Thymus (tissue), 11 donors: Measurements from ENCODE around the gene GRM1. TPM values are rescaled to one million over a fixed set of nuclear protein-coding genes. Genes with fewer than 3 reads are reported as not detected.

Experiments
- DNase-seq, 9 donors: peaks; one replicate each; pipeline ENCODE4 v3.0.0-alpha.2; 2013; ENCODE audit warnings: low spot score in 9 of 9, low read depth in 6 of 9, missing footprints in 1 of 9
- H3K27ac ChIP-seq, 2 donors: one replicate each; pipeline ENCODE4 v1.5.1; 2013; ENCODE audit warnings: control low read depth in 1 of 2, low read depth in 1 of 2, low read length in 1 of 2, mild to moderate bottlenecking in 1 of 2, moderate library complexity in 1 of 2
- H3K27me3 ChIP-seq, 2 donors: one replicate each; pipeline ENCODE4 v1.5.1; 2013; ENCODE audit warnings: low read length in 1 of 2; ENCODE audit not compliant: control insufficient read depth in 2 of 2, insufficient read depth in 1 of 2
- H3K36me3 ChIP-seq, 2 donors: one replicate each; pipeline ENCODE4 v1.5.1; 2013; ENCODE audit warnings: low read length in 1 of 2, mild to moderate bottlenecking in 1 of 2, moderate library complexity in 1 of 2; ENCODE audit not compliant: control insufficient read depth in 2 of 2, insufficient read depth in 2 of 2
- H3K4me1 ChIP-seq, 2 donors: one replicate each; pipeline ENCODE4 v1.5.1; 2013; ENCODE audit warnings: low read length in 2 of 2; ENCODE audit not compliant: control insufficient read depth in 2 of 2, insufficient read depth in 2 of 2
- H3K4me3 ChIP-seq, 2 donors: one replicate each; pipeline ENCODE4 v1.5.1; 2013; ENCODE audit warnings: low read length in 2 of 2, control low read depth in 1 of 2, mild to moderate bottlenecking in 1 of 2
- H3K9me3 ChIP-seq, 2 donors: one replicate each; pipeline ENCODE4 v1.5.1; 2013; ENCODE audit warnings: low read length in 1 of 2, mild to moderate bottlenecking in 1 of 2; ENCODE audit not compliant: control insufficient read depth in 2 of 2, insufficient read depth in 1 of 2
- WGBS: extraction: QIAGEN DNeasy Blood & Tissue Kit; methylation state at CpG from one replicate; pipeline ENCODE4 v1.1.7; 2013; 5-methylcytosine and 5-hydroxymethylcytosine counted together
- polyA plus RNA-seq: library from polyadenylated mRNA; stranded (reverse); fragments of 200-250 nt; gene quantifications from one replicate; pipeline ENCODE4 v1.2.3, GENCODE V29; 2013
- total RNA-seq: library from RNA; stranded (reverse); fragments of 120-200 nt; gene quantifications from one replicate; pipeline ENCODE4 v1.2.4, GENCODE V29; 2013
- donor health status: healthy.

The GRM1 gene
- total and polyA plus RNA-seq, 2 donors, result under 0.01 to 0.05 TPM

DNA sequence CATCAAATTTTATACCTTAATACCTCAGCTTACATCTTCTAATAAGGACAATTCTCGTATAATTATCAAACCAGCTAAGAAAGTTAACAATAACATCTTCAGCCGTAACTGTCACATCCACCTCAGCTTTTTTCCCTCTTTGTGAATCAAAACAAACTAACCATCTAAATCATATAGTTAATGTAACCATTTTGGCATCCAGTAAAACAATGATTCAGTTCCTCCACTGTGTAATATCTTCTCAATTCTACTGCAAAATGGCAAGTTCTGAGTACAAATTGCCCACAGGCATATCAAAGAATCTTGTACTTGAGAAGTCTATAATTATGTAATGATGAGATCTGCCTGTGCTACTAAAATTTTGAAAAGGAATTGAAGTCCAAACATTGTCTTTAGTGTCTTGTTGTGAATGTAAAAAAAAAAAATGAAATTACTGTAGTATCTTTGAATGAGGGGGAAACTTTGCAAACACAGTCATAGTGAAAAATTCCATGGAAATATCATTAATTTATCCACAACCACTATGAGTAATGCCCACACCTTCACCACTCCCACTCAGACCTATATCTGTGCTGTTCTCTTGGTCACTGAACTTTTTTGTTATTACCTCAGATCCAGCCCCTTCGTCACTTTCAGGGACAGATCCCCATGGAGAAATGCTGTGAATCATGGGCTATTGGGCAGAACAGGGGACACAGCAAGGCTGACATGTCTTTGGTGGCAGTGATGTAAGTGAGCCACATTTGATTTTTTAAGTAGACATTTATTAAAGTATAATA, 336.1 kb downstream of the GRM1 start:
- no peaks in the 10 kb centered on the region for H3K27me3 ChIP-seq
- H3K4me1 ChIP-seq, result no peaks in the 10 kb centered on the region
- no peak overlapping the region for H3K27ac ChIP-seq
- no peaks in the 10 kb centered on the region for H3K36me3 ChIP-seq
- WGBS, result 93% methylated on average over 3 of the region's 3 CpGs
- H3K9me3 ChIP-seq, result no peaks in the 10 kb centered on the region
- no peak overlapping the region for H3K4me3 ChIP-seq
- no peak for DNase-seq

- no peak for DNase-seq
- Histone ChIP-seq H3K27me3 (no peaks in the 10 kb centered on the region), H3K27ac (no peak overlapping the region), H3K36me3 (no peaks in the 10 kb centered on the region), H3K4me1 (no peaks in the 10 kb centered on the region), H3K9me3 (no peaks in the 10 kb centered on the region), H3K4me3 (no peak overlapping the region)
- WGBS, result 93% methylated on average over 1 of the region's 1 CpG
Observed at GRCh38 chr6:146367061-146367460, 338.2 kb downstream of the GRM1 start.

- 95% methylated on average over 1 of the region's 1 CpG for WGBS
- DNase-seq, result no peak
- H3K27ac ChIP-seq, result no peak overlapping the region
- H3K36me3 ChIP-seq, result no peaks in the 10 kb centered on the region
- H3K27me3 ChIP-seq, result no peaks in the 10 kb centered on the region
- H3K4me3 ChIP-seq, result no peak overlapping the region
- no peaks in the 10 kb centered on the region for H3K9me3 ChIP-seq
- H3K4me1 ChIP-seq, result no peaks in the 10 kb centered on the region
Observed at GRCh38 chr6:146369866-146370265, 341.0 kb downstream of the GRM1 start.

DNA sequence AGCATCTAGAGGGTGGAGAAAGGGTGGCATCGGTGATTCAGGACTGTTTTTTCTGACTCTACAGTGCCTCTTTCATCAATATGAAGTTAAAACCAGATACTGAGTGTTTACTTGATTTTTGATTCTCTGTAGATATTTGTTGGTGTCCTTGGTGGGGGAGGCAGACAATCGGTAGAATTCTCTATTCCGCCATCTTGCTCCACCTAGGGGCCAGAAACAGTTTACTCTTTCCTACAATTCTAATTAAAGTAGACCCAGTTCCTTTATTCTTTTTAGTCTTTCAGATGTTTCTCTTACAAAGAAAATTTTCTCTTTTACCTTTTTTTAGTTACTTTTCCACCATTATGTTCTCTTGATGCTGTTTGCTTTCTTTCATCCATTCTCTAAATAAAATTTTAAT, 352.6 kb downstream of the GRM1 start:
- H3K9me3 ChIP-seq, result peaks cover 0 to 8% of the 10 kb centered on the region in 2 donors
- no peaks in the 10 kb centered on the region for H3K36me3 ChIP-seq
- no peak overlapping the region for H3K27ac ChIP-seq
- DNase-seq, result no peak
- H3K4me3 ChIP-seq, result no peak overlapping the region
- WGBS, result 88% methylated on average over 3 of the region's 3 CpGs
- H3K4me1 ChIP-seq, result no peaks in the 10 kb centered on the region
- no peaks in the 10 kb centered on the region for H3K27me3 ChIP-seq

DNA sequence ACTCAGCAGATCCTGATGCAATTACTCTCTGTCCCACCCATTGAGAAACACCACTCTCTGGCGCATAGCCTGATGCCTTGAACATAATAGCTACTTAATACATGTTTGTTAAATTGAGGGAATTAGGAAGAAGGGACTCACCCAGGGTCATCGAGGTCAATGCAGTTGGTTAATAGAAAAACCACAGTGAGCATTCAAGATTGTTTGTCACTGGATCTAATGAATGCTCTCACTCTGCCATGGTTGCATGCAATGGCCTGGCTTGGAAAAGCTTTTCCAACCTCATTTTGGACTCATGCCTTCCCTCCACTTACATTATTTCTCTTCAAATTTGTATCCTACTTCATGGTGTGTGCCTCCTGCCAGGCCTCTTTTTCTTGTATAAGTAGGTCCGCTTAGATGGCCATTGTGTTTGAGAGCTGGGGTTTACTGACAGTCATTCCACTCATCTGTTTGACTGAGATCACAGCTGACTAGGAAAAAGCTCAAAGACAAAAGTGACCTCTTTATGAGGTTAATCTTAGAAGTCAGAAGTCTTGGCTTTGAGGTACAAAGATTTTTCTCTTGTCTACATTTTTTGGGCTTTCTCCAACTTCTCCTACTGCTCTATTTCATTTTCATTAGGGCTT, 360.0 kb downstream of the GRM1 start:
- Histone ChIP-seq H3K4me3 (no peak overlapping the region), H3K9me3 (no peaks in the 10 kb centered on the region), H3K27ac (no peak overlapping the region), H3K36me3 (no peaks in the 10 kb centered on the region), H3K27me3 (no peaks in the 10 kb centered on the region), H3K4me1 (no peaks in the 10 kb centered on the region)
- DNase-seq, result no peak
- 90% methylated on average over 3 of the region's 3 CpGs for WGBS

- Histone ChIP-seq H3K4me1 (no peaks in the 10 kb centered on the region), H3K4me3 (no peak overlapping the region), H3K27me3 (no peaks in the 10 kb centered on the region), H3K36me3 (no peaks in the 10 kb centered on the region), H3K9me3 (no peaks in the 10 kb centered on the region), H3K27ac (no peak overlapping the region)
- WGBS, result 95% methylated on average over 4 of the region's 4 CpGs
- no peak for DNase-seq
Observed at GRCh38 chr6:146389740-146390139, 360.9 kb downstream of the GRM1 start.

- no peak overlapping the region for H3K4me3 ChIP-seq
- H3K36me3 ChIP-seq, result no peaks in the 10 kb centered on the region
- no peaks in the 10 kb centered on the region for H3K27me3 ChIP-seq
- no peaks in the 10 kb centered on the region for H3K4me1 ChIP-seq
- no peaks in the 10 kb centered on the region for H3K9me3 ChIP-seq
- H3K27ac ChIP-seq, result no peak overlapping the region
- DNase-seq, result no peak
- WGBS, result 98% methylated on average over 1 of the region's 1 CpG
Observed at GRCh38 chr6:146397638-146398037, 368.8 kb downstream of the GRM1 start.

- WGBS, result 97% methylated on average over 3 of the region's 3 CpGs
- H3K27ac ChIP-seq, result no peak overlapping the region
- H3K4me1 ChIP-seq, result no peaks in the 10 kb centered on the region
- H3K27me3 ChIP-seq, result no peaks in the 10 kb centered on the region
- no peak for DNase-seq
- no peak overlapping the region for H3K4me3 ChIP-seq
- H3K9me3 ChIP-seq, result no peaks in the 10 kb centered on the region
- H3K36me3 ChIP-seq, result no peaks in the 10 kb centered on the region
Observed at GRCh38 chr6:146402476-146402875, 373.6 kb downstream of the GRM1 start.

DNA sequence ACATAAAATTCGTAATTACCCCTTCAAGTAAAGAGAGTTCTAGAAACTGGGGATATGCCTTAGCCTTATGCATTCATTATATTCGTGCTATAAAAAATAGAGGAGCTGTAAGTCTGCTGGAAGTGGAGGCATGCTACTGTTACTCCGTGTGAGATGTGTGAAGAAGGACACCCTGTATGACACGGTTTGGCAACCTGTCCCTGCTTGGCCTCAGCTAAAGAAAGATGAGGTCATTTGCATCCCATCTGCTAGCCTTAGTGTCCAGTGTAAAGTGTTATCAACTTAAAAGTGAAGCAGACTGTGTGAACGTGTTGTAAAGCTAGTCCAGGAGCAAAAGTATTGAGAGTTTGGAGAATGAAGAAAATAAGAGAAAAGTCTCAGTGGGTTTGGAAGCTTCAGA, 379.7 kb downstream of the GRM1 start:
- Histone ChIP-seq H3K27ac (no peak overlapping the region), H3K36me3 (no peaks in the 10 kb centered on the region), H3K27me3 (no peaks in the 10 kb centered on the region), H3K9me3 (no peaks in the 10 kb centered on the region), H3K4me3 (no peak overlapping the region), H3K4me1 (no peaks in the 10 kb centered on the region)
- WGBS, result 85% methylated on average over 5 of the region's 5 CpGs
- DNase-seq, result no peak
